GM12878 (cell line): ENCODE data around the gene CAMK4. TPM values are rescaled to one million over a fixed set of nuclear protein-coding genes. Genes with fewer than 3 reads are reported as not detected.

ENCODE experiments used
- ATAC-seq: fragments of 200-7000 bp; cut with Tn5 transposase; 3 replicates; pipeline ENCODE4 v1.9.1; 2020; ENCODE audit warnings: mild to moderate bottlenecking, moderate library complexity
- BruUV-seq: library from RNA; stranded (reverse); fragments of 400-500 nt; replicated peaks from 2 replicates; lab custom pipeline; 2021; lab: Mats Ljungman, UMichigan
- CTCF ChIA-PET: fragments of 300-600 bp; sonication (Branson Sonifier 250); formaldehyde crosslinking; extraction: SDS; loops from one replicate; lab custom pipeline; 2021; ENCODE audit warnings: inconsistent platforms; lab: Yijun Ruan, JAX
- POLR2A ChIA-PET: fragments of 350-600 bp; formaldehyde crosslinking; extraction: SDS; loops from one replicate; lab custom pipeline; 2021; ENCODE audit warnings: inconsistent platforms; lab: Charles Lee
- RAD21 ChIA-PET: fragments of 300-600 bp; sonication (Branson Sonifier 250); formaldehyde crosslinking; loops from one replicate; lab custom pipeline; 2023; ENCODE audit warnings: antibody characterized with exemption; ENCODE audit not compliant: unreplicated experiment; lab: Charles Lee
- SMC1A ChIA-PET: fragments of 300-600 bp; sonication (Branson Sonifier 250); formaldehyde crosslinking; loops from one replicate; lab custom pipeline; 2023; ENCODE audit not compliant: unreplicated experiment, uncharacterized antibody; lab: Charles Lee
- DNase-seq: peaks from one replicate; pipeline ENCODE4 v3.0.0-alpha.2; 2011; ENCODE audit warnings: low read depth, low spot score
- FAIRE-seq: peaks from 3 replicates; lab custom pipeline; 2011; peaks lifted over from hg19 to GRCh38; lab: Jason Lieb, UNC
- H2AFZ ChIP-seq: 2 replicates; pipeline ENCODE4 v1.6.0; 2011; ENCODE audit warnings: low read depth, low read length, control low read depth; ENCODE audit not compliant: control insufficient read depth
- H3K27ac ChIP-seq: 2 replicates; pipeline ENCODE4 v1.5.1; 2011; ENCODE audit warnings: control low read depth; ENCODE audit not compliant: control insufficient read depth, insufficient read depth
- H3K27me3 ChIP-seq, 2 experiments: replicated peaks in 1 of 2; 2 replicates each; pipeline versions ENCODE4 v1.6.0 to v1.6.1; 2011; ENCODE audit warnings: low read length in 1 of 2; ENCODE audit not compliant: control insufficient read depth in 2 of 2, insufficient read depth in 2 of 2
- H3K36me3 ChIP-seq, 2 experiments: 2 replicates each; pipeline ENCODE4 v1.5.1; 2011; ENCODE audit warnings: low read length in 1 of 2; ENCODE audit not compliant: control insufficient read depth in 2 of 2, insufficient read depth in 2 of 2
- H3K4me1 ChIP-seq: 2 replicates; pipeline ENCODE4 v1.6.1; 2011; ENCODE audit warnings: mild to moderate bottlenecking, low read length, moderate library complexity, mixed read lengths; ENCODE audit not compliant: control insufficient read depth, insufficient read depth
- H3K4me2 ChIP-seq: 2 replicates; pipeline ENCODE4 v1.6.0; 2011; ENCODE audit warnings: control low read depth; ENCODE audit not compliant: control insufficient read depth, insufficient read depth
- H3K4me3 ChIP-seq: fragments of 200-600 bp; sonication (generic); 2 replicates; pipeline ENCODE4 v1.5.1; 2016
- H3K79me2 ChIP-seq: 2 replicates; pipeline ENCODE4 v1.6.0; 2011; ENCODE audit warnings: low read length; ENCODE audit not compliant: control insufficient read depth, insufficient read depth
- H3K9ac ChIP-seq: 2 replicates; pipeline ENCODE4 v1.8.0; 2011; ENCODE audit warnings: low read length, control low read depth, mixed read lengths; ENCODE audit not compliant: control insufficient read depth, insufficient read depth
- H3K9me3 ChIP-seq: replicated peaks from 3 replicates; pipeline ENCODE4 v1.5.1; 2011; ENCODE audit warnings: mild to moderate bottlenecking, low read length; ENCODE audit not compliant: control insufficient read depth, insufficient read depth
- H4K20me1 ChIP-seq: 2 replicates; pipeline ENCODE4 v1.6.0; 2011; ENCODE audit not compliant: control insufficient read depth, insufficient read depth
- CEBPB ChIP-seq, 2 experiments: fragments of 150-350 bp in 1 of 2; IDR thresholded peaks; 2 replicates each; pipeline ENCODE4 v1.6.1; 2012 to 2014; ENCODE audit warnings: low read depth in 2 of 2, low read length in 2 of 2, borderline replicate concordance in 1 of 2, inconsistent platforms in 1 of 2
- CREM ChIP-seq: IDR thresholded peaks from 2 replicates; pipeline ENCODE4 v1.6.1; 2014; ENCODE audit warnings: antibody characterized with exemption, low read depth
- IKZF1 ChIP-seq: fragments of 450-650 bp; conservative IDR thresholded peaks from 2 replicates; pipeline ENCODE4 v1.6.1; 2017; ENCODE audit warnings: antibody characterized with exemption, mild to moderate bottlenecking
- KDM1A ChIP-seq: fragments of 200-600 bp; sonication (generic); IDR thresholded peaks from 2 replicates; pipeline ENCODE4 v1.6.1; 2016; ENCODE audit warnings: borderline replicate concordance
- MEF2A ChIP-seq: IDR thresholded peaks from 2 replicates; pipeline ENCODE4 v1.6.1; 2011; ENCODE audit warnings: low read depth, mild to moderate bottlenecking, low read length, moderate library complexity; ENCODE audit not compliant: insufficient read depth
- MTA2 ChIP-seq: fragments of 450-650 bp; IDR thresholded peaks from 2 replicates; pipeline ENCODE4 v1.6.1; 2016; ENCODE audit warnings: low read depth, mild to moderate bottlenecking, moderate library complexity
- POLR2AphosphoS5 ChIP-seq: IDR thresholded peaks from 2 replicates; pipeline ENCODE4 v1.6.1; 2011; ENCODE audit warnings: mild to moderate bottlenecking, low read length, inconsistent platforms
- STAT1 ChIP-seq: fragments of 450-650 bp; conservative IDR thresholded peaks from 2 replicates; pipeline ENCODE4 v1.6.1; 2014; ENCODE audit warnings: antibody characterized with exemption, mild to moderate bottlenecking
- TCF3 ChIP-seq: IDR thresholded peaks from 2 replicates; pipeline ENCODE4 v1.6.1; 2012; ENCODE audit warnings: low read depth, mild to moderate bottlenecking, low read length, borderline replicate concordance; ENCODE audit not compliant: insufficient read depth
- YY1 ChIP-seq: IDR thresholded peaks from 2 replicates; pipeline ENCODE4 v1.6.1; 2011; ENCODE audit warnings: low read depth, mild to moderate bottlenecking, low read length
- whole genome bisulfite sequencing: methylation state at CpG from one replicate; pipeline ENCODE4 v1.1.6; 2016; ENCODE audit warnings: low lambda C conversion rate; ENCODE audit not compliant: insufficient replicate concordance, insufficient coverage; ENCODE audit errors: missing lambda C conversion rate; 5-methylcytosine and 5-hydroxymethylcytosine counted together
- in situ Hi-C: fragments of 300-500 bp; cut with MboI; formaldehyde crosslinking; loops from 9 replicates; pipeline ENCODE4 v1.14.3; 2018; ENCODE audit warnings: mixed read lengths
- intact Hi-C: fragments of 100-400 bp; cut with micrococcal nuclease; formaldehyde crosslinking; loops from one replicate; pipeline ENCODE4 v1.14.2; 2022; ENCODE audit not compliant: unreplicated experiment
- polyA plus RNA-seq, 11 experiments: library from polyadenylated mRNA; depleted of rRNA in 4 of 11; unstranded in 6 of 11; stranded (reverse) in 5 of 11; fragments of >200 nt; fragmentation: Nextera tagmentation in 4 of 11; fragmentation: Illumina TruSeq in 1 of 11; extraction: Ambion mirVana in 4 of 11; extraction: Trizol in 1 of 11; gene quantifications; 1 replicate in 1 of 11; 2 replicates in 10 of 11; pipeline versions ENCODE4 v1.2.1 to v1.2.3, GENCODE V29; 2011 to 2016; ENCODE audit warnings: inconsistent platforms in 2 of 11, missing spikeins in 2 of 11, low read depth in 1 of 11
- total RNA-seq, 4 experiments: library from RNA; depleted of rRNA in 3 of 4; stranded (reverse); fragments of >200 nt in 3 of 4; fragmentation: Illumina TruSeq in 1 of 4; extraction: Trizol in 1 of 4; gene quantifications; 2 replicates each; pipeline versions ENCODE4 v1.2.1 to v1.2.3, GENCODE V29; 2013 to 2021
- TF ChIP-seq, protein P1 (sequence below): IDR thresholded peaks from 2 replicates; pipeline ENCODE4 v1.6.1; 2012; ENCODE audit warnings: low read depth, low read length, improper control_type of control experiment
- TF ChIP-seq, protein P2 (sequence below): IDR thresholded peaks from 2 replicates; pipeline ENCODE4 v1.6.1; 2011; ENCODE audit warnings: low read depth, low read length, improper control_type of control experiment, borderline replicate concordance
- TF ChIP-seq, protein P3 (sequence below): IDR thresholded peaks from 2 replicates; pipeline ENCODE4 v1.6.1; 2012; ENCODE audit warnings: improper control_type of control experiment, low read depth, low read length; ENCODE audit not compliant: insufficient replicate concordance
- TF ChIP-seq, protein P4 (sequence below): IDR thresholded peaks from 2 replicates; pipeline ENCODE4 v1.6.1; 2011; ENCODE audit warnings: borderline replicate concordance, low read depth, mild to moderate bottlenecking, moderate library complexity, low read length; ENCODE audit not compliant: insufficient read depth, poor library complexity, severe bottlenecking

Gene CAMK4
- total and polyA plus RNA-seq, 10 of the 15 experiments (the other 5 are each of a cell fraction or from before 2014, with no cell fraction given) = 13.3 to 51.9 (median 35.3) TPM

DNA sequence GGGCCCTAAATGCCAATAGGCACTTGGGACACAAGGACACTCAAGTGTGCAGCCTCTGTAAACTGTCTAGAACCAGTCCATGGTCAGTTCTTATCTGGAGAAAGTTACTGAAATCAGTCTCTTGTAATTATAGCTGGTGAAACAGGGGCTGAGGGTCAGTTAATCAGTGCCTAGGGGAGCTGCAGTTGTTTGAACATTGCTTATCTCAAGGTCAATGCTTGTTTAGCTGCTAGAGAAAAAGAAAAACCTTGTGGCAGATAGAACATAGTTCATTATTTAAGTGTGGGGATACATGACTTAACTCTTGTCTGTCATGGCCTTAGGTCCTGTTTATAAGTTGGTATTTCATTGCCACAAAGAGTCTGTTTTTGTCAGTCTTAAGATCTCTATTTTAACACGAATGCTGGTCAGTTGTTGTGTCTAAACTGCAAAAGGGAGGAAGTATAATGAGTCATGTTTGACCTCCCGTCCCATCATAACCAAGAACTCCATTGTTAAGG lies 180.1 kb downstream of the CAMK4 start:
- no peak for ATAC-seq
- POLR2A ChIA-PET = no interaction called here
- SMC1A ChIA-PET = no interaction called here
- Histone ChIP-seq H3K36me3 (no peaks in the 10 kb centered on the region; a peak in 2 of 4 replicates), H2AFZ (no peak overlapping the region), H3K4me3 (no peak overlapping the region), H3K27me3 (no peaks in the 10 kb centered on the region), H3K4me2 (no peak overlapping the region), H3K27ac (no peak overlapping the region), H4K20me1 (no peaks in the 10 kb centered on the region), H3K9me3 (peaks cover 12% of the 10 kb centered on the region; the same call in 2 of the 3 replicates), H3K4me1 (no peaks in the 10 kb centered on the region), H3K9ac (no peak overlapping the region), H3K79me2 (no peaks in the 10 kb centered on the region)
- BruUV-seq = no TSS peak
- in situ Hi-C loops = no loop called here
- 63% methylated on average over 2 of the region's 2 CpGs for WGBS
- DNase-seq = no peak
- no peak for FAIRE-seq
- CTCF ChIA-PET = interaction anchor here (1.3 kb wide), 1 partner anchor 117 kb away, joined by 3 read pairs; no protein-coding TSS in a partner anchor
- intact Hi-C loops = no loop called here
- RAD21 ChIA-PET = no interaction called here
- TF ChIP-seq POLR2AphosphoS5 (no peak), TCF3 (no peak), STAT1 (no peak), KDM1A (no peak), IKZF1 (no peak), YY1 (no peak), CEBPB (IDR thresholded peaks at IDR 0.05; ENCODE audit: borderline replicate concordance in 1 of 2, low read depth in 2 of 2, low read length in 2 of 2) (no peak), CREM (no peak), MTA2 (no peak), MEF2A (no peak)
- TF ChIP-seq, protein P1, sequence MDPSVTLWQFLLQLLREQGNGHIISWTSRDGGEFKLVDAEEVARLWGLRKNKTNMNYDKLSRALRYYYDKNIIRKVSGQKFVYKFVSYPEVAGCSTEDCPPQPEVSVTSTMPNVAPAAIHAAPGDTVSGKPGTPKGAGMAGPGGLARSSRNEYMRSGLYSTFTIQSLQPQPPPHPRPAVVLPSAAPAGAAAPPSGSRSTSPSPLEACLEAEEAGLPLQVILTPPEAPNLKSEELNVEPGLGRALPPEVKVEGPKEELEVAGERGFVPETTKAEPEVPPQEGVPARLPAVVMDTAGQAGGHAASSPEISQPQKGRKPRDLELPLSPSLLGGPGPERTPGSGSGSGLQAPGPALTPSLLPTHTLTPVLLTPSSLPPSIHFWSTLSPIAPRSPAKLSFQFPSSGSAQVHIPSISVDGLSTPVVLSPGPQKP = no peak
- TF ChIP-seq, protein P2, sequence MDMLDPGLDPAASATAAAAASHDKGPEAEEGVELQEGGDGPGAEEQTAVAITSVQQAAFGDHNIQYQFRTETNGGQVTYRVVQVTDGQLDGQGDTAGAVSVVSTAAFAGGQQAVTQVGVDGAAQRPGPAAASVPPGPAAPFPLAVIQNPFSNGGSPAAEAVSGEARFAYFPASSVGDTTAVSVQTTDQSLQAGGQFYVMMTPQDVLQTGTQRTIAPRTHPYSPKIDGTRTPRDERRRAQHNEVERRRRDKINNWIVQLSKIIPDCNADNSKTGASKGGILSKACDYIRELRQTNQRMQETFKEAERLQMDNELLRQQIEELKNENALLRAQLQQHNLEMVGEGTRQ = no peak
- TF ChIP-seq, protein P3, sequence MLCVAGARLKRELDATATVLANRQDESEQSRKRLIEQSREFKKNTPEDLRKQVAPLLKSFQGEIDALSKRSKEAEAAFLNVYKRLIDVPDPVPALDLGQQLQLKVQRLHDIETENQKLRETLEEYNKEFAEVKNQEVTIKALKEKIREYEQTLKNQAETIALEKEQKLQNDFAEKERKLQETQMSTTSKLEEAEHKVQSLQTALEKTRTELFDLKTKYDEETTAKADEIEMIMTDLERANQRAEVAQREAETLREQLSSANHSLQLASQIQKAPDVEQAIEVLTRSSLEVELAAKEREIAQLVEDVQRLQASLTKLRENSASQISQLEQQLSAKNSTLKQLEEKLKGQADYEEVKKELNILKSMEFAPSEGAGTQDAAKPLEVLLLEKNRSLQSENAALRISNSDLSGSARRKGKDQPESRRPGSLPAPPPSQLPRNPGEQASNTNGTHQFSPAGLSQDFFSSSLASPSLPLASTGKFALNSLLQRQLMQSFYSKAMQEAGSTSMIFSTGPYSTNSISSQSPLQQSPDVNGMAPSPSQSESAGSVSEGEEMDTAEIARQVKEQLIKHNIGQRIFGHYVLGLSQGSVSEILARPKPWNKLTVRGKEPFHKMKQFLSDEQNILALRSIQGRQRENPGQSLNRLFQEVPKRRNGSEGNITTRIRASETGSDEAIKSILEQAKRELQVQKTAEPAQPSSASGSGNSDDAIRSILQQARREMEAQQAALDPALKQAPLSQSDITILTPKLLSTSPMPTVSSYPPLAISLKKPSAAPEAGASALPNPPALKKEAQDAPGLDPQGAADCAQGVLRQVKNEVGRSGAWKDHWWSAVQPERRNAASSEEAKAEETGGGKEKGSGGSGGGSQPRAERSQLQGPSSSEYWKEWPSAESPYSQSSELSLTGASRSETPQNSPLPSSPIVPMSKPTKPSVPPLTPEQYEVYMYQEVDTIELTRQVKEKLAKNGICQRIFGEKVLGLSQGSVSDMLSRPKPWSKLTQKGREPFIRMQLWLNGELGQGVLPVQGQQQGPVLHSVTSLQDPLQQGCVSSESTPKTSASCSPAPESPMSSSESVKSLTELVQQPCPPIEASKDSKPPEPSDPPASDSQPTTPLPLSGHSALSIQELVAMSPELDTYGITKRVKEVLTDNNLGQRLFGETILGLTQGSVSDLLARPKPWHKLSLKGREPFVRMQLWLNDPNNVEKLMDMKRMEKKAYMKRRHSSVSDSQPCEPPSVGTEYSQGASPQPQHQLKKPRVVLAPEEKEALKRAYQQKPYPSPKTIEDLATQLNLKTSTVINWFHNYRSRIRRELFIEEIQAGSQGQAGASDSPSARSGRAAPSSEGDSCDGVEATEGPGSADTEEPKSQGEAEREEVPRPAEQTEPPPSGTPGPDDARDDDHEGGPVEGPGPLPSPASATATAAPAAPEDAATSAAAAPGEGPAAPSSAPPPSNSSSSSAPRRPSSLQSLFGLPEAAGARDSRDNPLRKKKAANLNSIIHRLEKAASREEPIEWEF = no peak
- TF ChIP-seq, protein P4, sequence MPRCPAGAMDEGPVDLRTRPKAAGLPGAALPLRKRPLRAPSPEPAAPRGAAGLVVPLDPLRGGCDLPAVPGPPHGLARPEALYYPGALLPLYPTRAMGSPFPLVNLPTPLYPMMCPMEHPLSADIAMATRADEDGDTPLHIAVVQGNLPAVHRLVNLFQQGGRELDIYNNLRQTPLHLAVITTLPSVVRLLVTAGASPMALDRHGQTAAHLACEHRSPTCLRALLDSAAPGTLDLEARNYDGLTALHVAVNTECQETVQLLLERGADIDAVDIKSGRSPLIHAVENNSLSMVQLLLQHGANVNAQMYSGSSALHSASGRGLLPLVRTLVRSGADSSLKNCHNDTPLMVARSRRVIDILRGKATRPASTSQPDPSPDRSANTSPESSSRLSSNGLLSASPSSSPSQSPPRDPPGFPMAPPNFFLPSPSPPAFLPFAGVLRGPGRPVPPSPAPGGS = no peak
